Measurements from ENCODE around the gene ATCAY.
"Not testable (repeated sequence)": the region's sequence is repeated elsewhere in the genome, so short reads cannot be mapped to it uniquely, and the experiment has no call there.

ATCAY gene

DNA sequence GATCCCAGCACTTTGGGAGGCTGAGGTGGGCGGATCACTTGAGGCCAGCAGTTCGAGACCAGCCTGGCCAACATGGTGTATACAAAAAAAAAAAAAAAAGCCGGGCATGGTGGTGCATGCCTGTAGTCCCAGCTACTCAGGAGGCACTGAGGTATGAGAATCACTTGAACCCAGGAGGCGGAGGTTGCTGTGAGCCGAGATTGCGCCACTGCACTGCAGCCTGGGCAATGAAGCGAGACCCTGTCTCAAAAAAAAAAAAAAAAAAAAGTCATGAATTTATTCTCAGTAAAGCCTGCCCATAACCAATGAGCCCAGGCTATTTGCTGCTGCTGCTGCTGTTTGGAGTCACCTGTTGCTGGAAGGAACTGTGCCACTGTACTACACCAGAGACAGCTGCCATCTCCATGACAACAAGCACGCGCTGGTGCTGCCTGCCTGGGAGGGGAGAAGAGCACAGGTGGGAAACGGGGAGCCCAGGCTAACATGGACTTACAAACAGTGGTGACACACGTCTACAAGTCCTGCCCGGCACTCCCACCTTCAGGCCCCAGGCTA is 23.0 kb upstream of the ATCAY start:
- no peak for DNase-seq

DNA sequence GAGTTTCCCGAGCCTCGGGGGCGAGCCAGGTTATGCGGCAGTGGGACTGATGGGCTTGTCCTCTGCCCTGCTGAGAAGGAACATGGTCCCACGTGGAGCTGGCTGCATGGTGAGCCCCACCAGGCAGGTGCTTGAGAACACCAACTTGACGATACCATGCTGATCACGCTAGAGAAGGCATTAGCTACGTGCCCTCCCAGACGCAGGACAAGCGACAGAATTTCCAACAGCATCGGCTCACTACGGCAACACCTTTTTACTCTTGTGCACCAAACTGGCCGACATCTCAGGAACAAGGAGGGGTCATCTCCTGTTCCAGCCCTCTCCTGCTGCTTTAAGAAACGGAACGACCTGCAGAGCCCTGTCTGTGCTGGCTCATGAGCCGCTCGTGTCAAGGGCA is 20.0 kb upstream of the ATCAY start:
- DNase-seq = no peak

DNA sequence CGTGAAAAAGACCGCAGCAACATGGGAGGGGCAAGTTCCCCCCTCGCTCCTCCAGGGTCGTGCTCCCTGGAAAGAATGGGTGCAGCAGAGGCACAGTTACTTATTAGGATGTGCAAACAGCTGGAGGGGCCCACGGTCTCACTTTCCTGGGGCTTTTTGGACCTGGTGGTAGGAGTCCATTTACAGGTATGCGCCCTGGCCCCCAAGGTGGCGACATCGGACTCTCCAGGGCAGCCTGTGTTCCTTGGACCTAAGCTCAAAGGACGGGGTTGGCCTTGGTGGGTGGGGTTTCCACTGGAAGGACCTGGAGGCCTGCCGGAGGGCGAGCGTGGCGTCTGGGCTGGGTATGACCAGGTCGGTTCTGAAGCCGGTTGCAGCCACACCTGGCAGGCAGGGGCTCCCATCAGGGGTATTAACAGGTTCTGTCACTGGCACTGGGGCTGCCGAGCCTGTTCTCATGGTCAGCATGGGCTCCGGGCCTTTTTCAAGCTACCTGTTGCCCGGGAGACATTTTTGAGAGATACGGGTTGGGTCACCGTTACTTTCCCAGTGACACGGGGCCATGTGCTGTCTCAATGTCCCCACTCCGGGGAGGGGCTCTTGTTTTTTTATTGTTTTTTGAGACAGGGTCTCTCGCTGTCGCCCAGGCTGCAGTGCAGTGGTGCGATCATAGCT is 17.5 kb upstream of the ATCAY start:
- DNase-seq = no peak

DNA sequence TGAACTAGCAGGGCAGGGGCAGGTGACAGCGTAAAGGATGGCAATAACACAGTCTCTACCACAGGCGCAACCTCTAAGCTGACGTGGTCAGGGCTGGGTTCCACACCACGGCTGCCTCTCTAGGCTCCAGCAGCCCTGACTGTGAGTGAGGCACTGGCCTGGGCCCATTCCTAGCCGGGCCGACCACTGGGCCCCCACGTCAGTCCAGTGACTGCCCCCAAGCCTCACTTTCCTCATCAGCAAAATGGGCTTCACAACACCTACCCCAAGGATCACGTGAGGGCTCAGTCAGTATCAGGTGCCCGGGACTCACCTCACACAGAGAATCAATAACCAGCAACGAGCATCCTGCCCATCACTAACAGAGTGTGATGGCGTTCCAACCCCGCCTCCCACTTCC is 16.8 kb upstream of the ATCAY start:
- no peak for DNase-seq

DNA sequence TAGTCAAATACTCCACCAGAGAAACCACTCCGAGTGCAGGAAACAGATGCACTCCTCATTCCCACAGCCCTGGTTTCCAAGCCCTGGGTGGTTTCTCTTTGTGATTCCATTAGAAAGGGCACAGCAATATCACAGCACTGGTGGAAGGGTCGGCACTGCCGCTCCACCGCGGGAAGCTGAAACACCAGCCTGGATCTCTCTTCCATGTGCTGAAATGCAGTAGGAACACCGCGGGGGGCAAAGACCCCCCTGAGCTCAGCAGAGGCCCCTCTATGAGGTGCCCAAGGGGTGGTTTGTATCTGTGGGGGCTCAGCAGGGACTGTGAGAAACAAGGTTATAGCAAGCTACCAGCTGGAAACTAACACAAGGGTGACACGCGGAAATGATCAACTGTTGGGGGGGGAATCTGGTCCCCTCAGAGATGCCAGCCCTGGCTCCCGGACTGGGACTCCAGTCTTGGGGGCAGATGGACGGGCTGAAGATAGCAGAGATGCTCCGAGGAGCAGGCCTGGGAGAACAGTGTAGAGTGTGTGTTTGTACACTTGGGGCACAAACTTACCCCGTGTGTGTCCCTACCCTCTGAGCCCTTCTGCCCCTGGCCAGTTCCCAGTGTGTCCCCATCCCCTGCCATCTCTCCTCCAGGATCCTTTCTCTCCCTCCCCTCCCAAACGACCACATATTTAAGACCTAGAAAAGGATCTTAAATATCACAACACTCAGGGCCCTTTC is 13.4 kb upstream of the ATCAY start:
- no peak for DNase-seq

DNA sequence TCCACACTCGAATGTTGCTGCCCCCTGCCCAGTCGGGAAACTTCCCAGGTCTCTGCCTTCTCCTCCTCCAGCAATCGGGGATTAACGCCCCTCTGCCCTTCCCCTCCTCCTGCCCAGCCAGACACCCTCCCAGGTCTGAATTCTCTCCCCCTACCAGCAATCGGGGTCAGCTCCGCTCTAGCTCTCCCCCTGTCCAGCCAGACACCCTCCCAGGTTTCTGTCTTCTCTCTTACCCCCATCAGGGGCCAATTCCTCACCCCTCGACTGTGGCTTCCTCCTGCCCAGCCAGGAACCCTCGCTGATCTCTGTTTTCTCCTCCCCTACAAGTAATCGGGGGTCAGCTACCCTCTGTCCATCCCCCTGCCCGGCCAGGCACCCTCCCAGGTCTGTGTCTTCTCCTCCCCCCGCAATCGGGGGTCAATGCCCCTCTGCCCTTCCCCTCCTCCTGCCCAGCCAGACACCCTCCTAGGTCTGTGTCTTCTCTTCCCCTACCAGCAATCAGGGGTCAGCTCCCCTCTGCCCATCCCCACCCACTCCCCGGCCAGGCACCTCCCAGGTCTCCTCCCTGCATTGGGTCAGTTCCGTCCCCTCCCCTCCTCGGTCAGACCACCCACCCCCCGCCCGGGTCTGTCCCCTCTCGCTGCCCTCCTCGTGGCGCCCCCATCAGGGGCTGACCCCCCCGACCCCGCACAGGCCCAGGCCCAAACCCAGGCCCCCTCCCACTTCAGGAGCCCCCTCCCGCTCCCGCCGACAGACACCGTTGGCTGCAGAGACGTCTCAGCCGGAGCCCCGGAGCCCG is 12.3 kb upstream of the ATCAY start:
- no peak for DNase-seq

DNA sequence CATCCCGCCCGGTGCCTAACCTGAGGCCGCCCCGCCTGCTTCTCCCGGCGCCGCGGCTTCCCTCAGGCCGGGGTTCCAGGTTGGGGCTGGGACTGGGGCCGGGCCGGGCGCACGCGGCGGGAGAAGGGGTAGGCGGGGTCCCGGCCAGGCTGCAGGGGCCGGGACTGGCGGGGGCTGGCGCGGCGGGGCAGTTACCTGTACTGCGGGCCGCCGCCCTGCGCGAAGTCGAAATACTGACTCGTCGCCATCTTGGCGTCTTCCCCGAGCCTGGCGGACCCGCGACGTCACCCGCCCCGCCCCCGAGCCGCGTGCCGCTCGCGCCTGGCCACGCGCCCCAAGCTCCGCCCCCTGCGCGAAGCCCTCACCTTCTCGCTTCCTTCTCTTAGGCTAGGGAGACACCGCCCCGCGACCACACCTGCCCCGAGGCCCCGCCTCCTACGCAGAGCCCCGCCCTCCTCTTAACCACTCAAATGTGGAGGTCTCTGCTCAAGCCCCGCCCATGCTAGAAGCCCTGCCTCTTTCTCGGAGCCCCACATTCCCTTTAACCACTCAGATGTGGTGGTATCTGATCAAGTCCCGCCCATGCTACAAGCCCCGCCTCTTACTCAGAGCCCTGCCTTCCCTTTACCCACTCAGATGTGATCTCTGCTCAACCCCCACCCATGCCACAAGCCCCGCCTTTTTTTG is 11.6 kb upstream of the ATCAY start, which contains the start of gene ZFR2:
Gene ZFR2 (minus strand): TSS at position 269 of the 687 bp plus-strand sequence. CDS start 21 bp downstream, at position 248.
- DNase-seq = no peak

DNA sequence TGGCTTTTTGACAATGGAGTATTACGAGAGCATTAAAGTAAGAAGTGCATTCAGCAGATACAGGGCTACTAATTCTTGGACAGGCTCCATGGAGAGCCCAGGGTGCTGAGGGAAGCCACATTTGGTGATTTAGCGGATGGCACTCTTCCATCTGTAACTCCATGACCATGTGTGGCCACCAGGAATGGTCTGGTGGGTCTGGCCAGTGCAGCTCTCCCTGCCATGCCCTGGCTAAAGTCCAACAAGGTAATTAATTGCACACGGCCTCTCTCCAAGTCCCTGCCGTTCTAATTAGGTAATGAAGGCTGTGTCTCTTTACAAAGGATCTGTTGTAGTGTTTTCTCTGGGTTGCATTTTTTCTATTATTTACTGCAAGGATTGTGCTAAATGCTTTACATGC is 7.3 kb upstream of the ATCAY start:
- DNase-seq = no peak

DNA sequence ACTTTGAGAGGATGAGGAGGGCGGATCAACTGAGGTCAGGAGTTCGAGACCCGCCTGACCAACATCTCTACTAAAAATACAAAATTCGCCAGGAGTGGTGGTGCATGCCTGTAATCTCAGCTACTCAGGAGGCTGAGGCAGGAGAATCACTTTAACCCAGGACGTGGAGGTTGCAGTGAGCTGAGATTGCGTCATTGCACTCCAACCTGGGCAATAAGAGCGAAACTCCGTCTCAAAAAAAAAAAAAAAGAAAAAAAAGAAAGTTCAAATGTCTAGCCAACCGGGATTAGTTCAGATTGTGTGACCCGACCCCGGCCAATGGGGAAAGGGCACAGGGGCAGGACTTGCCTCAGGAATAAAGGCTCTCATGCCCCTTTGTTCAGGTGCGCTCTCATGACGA is 5.8 kb upstream of the ATCAY start:
- DNase-seq = not testable (repeated sequence)

DNA sequence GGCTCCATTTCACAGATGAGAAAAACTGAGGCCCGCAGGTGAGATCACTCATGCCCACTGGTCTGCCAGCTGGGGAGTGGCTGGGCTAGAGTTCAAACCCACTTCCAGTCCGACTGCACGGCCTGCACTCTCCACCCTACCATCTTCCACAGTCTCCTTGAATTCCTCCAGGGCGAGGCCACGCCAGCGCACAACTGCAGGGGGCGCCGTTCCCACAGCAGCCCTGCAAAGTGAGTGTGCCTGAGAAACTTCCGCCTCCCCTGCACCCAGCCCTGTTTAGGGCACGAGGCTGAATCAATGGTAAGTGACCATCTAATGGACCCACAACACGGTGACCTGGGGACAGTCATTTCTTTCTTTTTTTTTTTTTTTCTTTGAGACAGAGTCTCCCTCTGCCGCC is 829 bp upstream of the ATCAY start:
- DNase-seq = no peak

DNA sequence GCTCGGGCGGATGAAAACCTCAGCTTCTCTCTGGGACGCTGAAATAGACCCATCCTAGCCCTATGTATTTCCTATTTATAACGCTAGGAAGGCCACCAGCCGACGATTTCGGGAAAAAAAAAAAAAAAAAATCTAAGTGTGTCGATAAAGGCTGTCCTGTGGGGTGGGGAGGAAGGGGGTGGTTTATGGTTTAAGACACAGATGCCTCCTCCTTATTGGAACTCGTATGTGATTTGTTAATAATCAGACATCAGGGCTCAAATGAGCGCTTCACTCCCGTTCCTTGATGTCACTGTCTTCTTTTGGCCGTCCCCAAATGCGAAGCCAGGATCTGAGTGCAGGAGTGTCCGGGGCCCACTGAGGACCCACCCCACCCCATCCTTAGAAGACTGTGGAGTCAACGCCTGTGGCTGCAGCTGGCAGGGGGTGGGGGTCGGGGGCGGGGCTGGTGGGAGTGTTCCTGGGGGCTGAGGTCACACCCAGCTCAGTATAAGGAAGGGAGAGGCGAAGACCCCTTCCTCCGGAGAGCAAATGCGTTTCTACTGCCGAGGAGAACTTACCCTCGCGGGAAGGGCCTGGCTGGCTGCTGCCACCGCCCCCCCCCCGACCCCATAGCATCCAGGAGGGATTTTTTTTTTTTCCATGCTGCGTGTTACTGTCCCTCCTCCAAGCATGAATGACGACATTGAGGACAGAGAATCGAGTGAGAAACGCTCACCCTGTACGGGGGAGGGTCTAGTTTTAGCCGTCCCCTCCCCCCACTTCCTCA is 971 bp downstream of the ATCAY start:
- no peak for DNase-seq

DNA sequence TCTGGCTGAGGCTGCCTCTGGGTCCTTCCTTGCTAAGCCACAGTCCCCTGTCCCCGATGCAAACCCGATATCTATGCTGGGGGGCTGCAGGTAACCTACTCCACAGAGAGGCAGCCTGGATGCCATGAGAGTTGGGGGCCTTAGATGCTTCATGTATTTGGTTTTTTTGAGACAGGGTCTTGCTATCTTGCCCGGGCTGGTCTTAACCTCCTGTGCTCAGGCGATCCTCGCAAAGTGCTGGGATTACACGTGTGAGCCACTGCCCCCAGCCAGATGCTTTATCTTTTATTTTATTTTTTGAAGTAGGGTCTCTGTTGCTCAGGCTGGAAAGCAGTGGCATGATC is 1.5 kb downstream of the ATCAY start:
- DNase-seq = no peak

DNA sequence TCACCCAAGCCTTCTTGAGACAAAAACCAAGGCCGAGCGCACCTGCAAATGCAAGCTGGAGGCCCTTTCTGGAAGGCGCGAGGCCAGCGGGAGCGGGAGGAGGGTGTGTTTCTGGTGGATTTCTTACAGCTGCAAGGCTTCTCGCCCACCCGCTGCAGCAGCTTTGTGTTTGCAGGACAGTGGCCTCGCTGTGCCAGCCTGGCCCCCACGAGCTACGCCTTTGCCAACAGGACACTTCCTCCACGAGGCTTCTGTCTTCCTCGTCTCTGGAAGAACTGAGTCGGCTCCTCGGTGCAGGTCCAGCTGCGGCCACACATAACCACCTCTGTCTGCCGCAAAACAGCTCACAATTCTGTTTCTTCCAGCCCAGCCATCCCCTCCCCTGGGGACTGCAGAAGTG is 10.1 kb downstream of the ATCAY start:
- DNase-seq = no peak

DNA sequence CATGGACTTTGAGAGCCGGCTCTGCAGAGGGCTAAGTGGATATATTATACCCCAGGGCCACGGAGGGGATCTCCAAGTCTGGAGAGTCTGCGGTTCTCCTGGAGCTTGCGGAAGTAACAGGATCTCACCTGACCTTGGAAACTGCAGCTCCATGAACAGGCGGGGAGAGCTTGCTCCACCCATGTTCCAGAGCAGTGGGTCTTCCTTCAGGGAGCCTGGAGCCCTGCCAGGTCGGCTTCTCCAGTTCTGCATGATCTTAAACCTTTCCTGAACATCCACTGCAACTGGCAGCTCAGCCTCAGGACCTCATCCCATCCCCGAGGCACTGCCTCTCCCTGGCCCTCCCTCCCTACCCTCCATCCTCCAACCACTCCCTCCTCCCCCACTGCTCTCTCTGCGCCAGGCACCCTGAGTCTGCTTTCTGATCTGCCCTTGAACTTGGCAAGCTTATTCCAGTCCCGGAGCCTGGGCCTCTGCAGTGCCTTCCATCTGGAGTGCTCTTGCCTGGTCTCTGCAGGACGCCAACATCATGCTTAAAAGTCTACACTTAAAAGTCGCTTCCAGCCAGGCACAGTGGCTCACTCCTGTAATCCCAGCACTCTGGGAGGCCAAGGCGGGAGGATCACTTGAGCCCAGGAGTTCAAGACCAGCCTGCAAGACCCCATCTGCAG is 13.2 kb downstream of the ATCAY start:
- DNase-seq = no peak

DNA sequence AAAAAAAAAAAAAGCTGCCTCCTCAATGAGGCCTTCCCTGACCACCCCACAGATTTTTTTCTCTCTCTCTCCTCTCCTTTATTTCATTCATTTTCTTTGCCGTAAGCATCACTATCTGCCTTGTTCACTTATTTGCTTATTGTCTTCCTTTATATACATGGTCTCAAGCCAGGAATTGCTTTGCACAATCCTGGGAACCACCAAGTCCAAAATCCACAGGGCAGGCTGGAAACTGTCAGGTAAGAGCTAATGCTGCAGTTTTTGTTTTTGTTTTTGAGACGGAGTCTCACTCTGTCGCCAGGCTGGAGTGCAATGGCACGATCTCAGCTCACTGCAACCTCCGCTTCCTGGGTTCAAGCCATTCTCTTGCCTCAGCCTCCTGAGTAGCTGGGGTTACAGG is 14.5 kb downstream of the ATCAY start:
- DNase-seq = not testable (repeated sequence)

DNA sequence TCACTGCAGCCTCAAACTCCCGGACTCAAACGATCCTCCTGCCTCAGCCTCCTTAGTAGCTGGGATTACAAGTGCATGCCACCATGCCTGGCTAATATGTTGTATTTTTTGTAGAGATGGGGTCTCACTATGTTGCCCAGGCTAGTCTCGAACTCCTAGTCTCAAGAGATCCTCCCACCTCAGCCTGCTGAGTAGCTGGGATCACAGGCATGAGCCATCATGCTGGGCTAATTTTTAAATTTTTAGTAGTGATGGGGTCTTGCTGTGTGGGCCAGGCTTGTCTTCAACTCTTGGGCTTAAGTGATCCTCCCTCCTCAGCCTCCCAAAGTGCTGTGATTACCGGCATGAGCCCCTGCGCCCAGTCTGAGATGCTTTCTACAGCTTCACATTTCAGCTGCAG is 15.3 kb downstream of the ATCAY start:
- no peak for DNase-seq

DNA sequence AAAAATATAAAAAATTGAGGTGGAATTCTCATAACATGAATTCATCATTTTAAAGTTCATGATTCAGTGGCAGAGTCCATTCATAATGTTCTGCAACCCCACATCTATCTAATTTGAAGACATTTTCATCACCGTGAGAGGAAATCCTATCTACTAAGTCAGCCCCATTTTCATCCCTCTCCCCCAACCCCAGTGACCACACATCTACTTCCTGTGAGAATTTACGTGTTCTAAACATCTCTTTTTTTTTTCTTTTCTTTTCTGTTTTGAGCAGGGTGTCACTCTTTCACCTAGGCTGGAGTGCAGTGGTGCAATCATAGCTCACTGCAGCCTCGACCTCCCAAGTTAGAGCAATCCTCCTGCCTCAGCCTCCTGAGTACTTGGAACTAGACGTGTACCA is 17.5 kb downstream of the ATCAY start:
- no peak for DNase-seq

DNA sequence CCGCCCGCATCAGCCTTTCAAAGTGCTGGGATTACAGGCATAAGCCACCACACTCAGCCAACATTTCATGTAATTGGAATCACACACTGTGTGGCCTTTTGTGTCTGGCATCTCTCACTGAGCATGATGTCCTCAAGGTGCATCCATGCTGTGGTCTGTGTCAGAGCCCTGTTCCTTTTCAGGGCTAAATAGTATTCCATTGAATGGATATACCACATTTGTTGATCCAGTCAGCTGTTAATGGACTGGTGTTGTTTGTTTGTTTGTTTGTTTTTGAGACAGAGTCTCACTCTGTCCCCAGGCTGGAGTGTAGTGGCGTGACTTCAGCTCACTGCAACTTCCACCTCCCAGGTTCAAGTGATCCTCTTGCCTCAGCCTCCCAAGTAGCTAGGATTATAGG is 17.9 kb downstream of the ATCAY start:
- DNase-seq = no peak

DNA sequence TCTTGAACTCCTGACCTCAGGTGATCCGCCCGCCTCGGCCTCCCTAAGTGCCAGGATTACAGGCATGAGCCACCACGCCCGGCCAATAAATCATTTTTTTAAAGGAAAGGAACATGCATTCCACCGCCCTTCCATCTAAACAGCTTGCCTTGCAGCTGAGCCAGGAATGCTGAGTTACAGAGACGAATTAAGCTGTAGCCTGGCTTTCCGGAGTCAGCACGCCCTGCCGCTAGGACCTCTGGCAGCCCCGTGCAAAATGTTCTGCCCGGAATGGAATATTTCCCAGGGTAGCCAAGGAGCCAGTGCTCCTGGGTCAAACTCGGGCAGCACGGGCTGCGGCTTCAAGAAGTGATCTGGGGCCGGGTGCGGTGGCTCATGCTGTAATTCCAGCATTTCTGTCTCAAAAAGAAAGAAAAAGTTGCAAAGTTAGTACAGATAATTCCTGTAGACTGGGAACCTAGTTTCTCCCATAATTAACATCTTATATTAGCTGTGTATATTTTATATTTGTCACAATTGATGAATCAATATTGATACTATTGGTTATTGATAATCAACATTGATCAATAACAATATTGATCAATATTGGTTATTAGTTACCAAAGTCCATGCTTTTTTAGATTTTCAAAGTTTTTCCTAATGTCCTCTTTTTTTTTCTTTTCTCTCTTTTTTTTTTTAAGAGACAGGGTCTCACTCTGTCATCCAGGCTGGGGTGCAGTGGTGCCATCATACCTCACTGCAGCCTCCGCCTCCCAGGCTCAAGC is 19.2 kb downstream of the ATCAY start:
- no peak for DNase-seq

DNA sequence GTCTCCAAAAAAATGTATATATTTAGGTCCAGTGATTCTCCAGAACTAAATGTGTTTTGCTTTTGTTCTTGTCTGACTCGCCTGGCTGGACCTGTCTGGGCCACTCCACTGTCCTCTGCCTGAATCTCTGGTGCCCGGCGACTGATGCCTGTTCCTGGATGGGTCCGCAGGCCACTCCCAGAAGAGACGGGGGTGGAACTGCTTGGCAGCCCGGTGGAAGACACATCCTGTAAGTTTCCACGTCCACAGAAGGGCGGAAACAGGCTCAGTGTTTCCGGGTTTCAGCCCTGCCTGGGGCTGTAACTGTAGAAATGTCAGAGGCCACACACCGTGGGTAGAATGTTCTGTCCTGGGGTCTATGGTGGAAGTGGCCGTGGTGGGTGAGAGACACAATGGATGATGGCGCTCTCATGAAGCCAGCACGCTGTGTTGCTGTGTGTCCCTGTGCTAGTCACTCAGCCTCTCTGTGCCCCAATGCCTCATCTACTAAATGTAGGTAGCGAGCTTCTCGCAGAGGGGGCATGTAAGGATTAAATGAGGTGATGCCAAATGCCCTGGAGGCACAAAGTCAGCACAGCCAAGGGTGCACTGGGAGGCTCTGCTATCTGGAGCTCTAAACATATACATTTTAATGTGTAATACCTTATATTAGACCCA is 22.0 kb downstream of the ATCAY start:
- no peak for DNase-seq

All from fibroblast of skin of right biceps (primary cell).